Smooth muscle cell (in vitro differentiated cells): ENCODE results near the gene GLIPR1L1. TPM values are rescaled to one million over a fixed set of nuclear protein-coding genes. Genes with fewer than 3 reads are reported as not detected.

Experiments
- DNase-seq: peaks from one replicate; lab custom pipeline; 2025; ENCODE audit not compliant: unreplicated experiment; lab: John Stamatoyannopoulos, UW
- H2AFZ ChIP-seq: fragments of 200-600 bp; sonication (generic); 2 replicates; pipeline ENCODE4 v1.6.0; 2016; ENCODE audit warnings: antibody characterized with exemption, low read depth, mild to moderate bottlenecking
- H3F3A ChIP-seq: fragments of 200-600 bp; sonication (generic); 2 replicates; pipeline ENCODE4 v1.6.0; 2017; ENCODE audit warnings: antibody characterized with exemption, low read depth
- H3K27ac ChIP-seq: fragments of 200-600 bp; sonication (generic); 2 replicates; pipeline ENCODE4 v1.5.1; 2016; ENCODE audit warnings: low read depth, mild to moderate bottlenecking
- H3K27me3 ChIP-seq: fragments of 200-600 bp; sonication (generic); 2 replicates; pipeline ENCODE4 v1.6.1; 2016; ENCODE audit warnings: low read depth, mild to moderate bottlenecking
- H3K36me3 ChIP-seq: fragments of 200-600 bp; sonication (generic); 2 replicates; pipeline ENCODE4 v1.5.1; 2016; ENCODE audit warnings: low read depth
- H3K4me1 ChIP-seq: fragments of 200-600 bp; sonication (generic); 2 replicates; pipeline ENCODE4 v1.5.1; 2016; ENCODE audit warnings: low read depth
- H3K4me2 ChIP-seq: fragments of 200-600 bp; sonication (generic); 2 replicates; pipeline ENCODE4 v1.6.0; 2016; ENCODE audit warnings: mild to moderate bottlenecking
- H3K4me3 ChIP-seq: fragments of 200-600 bp; sonication (generic); 2 replicates; pipeline ENCODE4 v1.5.1; 2016; ENCODE audit warnings: mild to moderate bottlenecking
- H3K79me2 ChIP-seq: fragments of 200-600 bp; sonication (generic); 2 replicates; pipeline ENCODE4 v1.6.0; 2016; ENCODE audit warnings: low read depth, mild to moderate bottlenecking
- H3K9ac ChIP-seq: fragments of 200-600 bp; sonication (generic); 2 replicates; pipeline ENCODE4 v1.6.0; 2016; ENCODE audit warnings: low read depth
- H3K9me3 ChIP-seq: fragments of 200-600 bp; sonication (generic); replicated peaks from 2 replicates; pipeline ENCODE4 v1.5.1; 2016; ENCODE audit warnings: low read depth
- H4K20me1 ChIP-seq: fragments of 200-600 bp; sonication (generic); 2 replicates; pipeline ENCODE4 v1.6.0; 2016; ENCODE audit warnings: low read depth
- CTCF ChIP-seq: fragments of 200-600 bp; sonication (generic); IDR thresholded peaks from 2 replicates; pipeline ENCODE4 v1.5.1; 2017; ENCODE audit warnings: borderline replicate concordance, mild to moderate bottlenecking, antibody characterized with exemption; ENCODE audit not compliant: insufficient read depth, poor library complexity, severe bottlenecking
- WGBS: methylation state at CpG from one replicate; pipeline ENCODE4 v1.1.7; 2016; ENCODE audit warnings: low lambda C conversion rate; 5-methylcytosine and 5-hydroxymethylcytosine counted together
- polyA plus RNA-seq: library from polyadenylated mRNA; unstranded; fragments of >200 nt; fragmentation: Nextera tagmentation; extraction: Ambion mirVana; gene quantifications from 2 replicates; pipeline ENCODE4 v1.2.1, GENCODE V29; 2016
- total RNA-seq: library from RNA; depleted of rRNA; stranded (reverse); fragments of >200 nt; gene quantifications from 2 replicates; pipeline ENCODE4 v1.2.3, GENCODE V29; 2014

Gene GLIPR1L1
- total and polyA plus RNA-seq, 2 experiments from 2014 or later: not detected

- H3K36me3 ChIP-seq: no peaks in the 10 kb centered on the region
- WGBS: 19% methylated on average over 3 of the region's 3 CpGs
- H3K9ac ChIP-seq: no peak overlapping the region
- H4K20me1 ChIP-seq: no peaks in the 10 kb centered on the region
- no peaks in the 10 kb centered on the region for H3K9me3 ChIP-seq
- TF ChIP-seq CTCF: no peak
- H3K27me3 ChIP-seq: no peaks in the 10 kb centered on the region
- DNase-seq: no peak
- H3K79me2 ChIP-seq: no peaks in the 10 kb centered on the region
- no peaks in the 10 kb centered on the region for H3F3A ChIP-seq
- H3K27ac ChIP-seq: no peak overlapping the region
- H3K4me1 ChIP-seq: no peaks in the 10 kb centered on the region
- no peak overlapping the region for H2AFZ ChIP-seq
- H3K4me2 ChIP-seq: no peak overlapping the region
- no peak overlapping the region for H3K4me3 ChIP-seq
Observed at GRCh38 chr12:75294336-75294735, 40.1 kb upstream of the GLIPR1L1 start.

- no peak overlapping the region for H3K9ac ChIP-seq
- H3K4me3 ChIP-seq: no peak overlapping the region
- no peaks in the 10 kb centered on the region for H3K9me3 ChIP-seq
- H3F3A ChIP-seq: no peaks in the 10 kb centered on the region
- H3K27me3 ChIP-seq: no peaks in the 10 kb centered on the region
- no peak overlapping the region for H3K4me2 ChIP-seq
- H2AFZ ChIP-seq: no peak overlapping the region
- WGBS: 45% methylated on average over 3 of the region's 3 CpGs
- H3K27ac ChIP-seq: no peak overlapping the region
- no peaks in the 10 kb centered on the region for H4K20me1 ChIP-seq
- TF ChIP-seq CTCF: no peak
- no peaks in the 10 kb centered on the region for H3K36me3 ChIP-seq
- H3K79me2 ChIP-seq: no peaks in the 10 kb centered on the region
- DNase-seq: no peak
- H3K4me1 ChIP-seq: no peaks in the 10 kb centered on the region
Observed at GRCh38 chr12:75294797-75295196, 39.7 kb upstream of the GLIPR1L1 start.

GRCh38 chr12:75302225-75302624 is 32.2 kb upstream of the GLIPR1L1 start:
- no peak overlapping the region for H3K4me2 ChIP-seq
- WGBS: 93% methylated on average over 2 of the region's 2 CpGs
- no peaks in the 10 kb centered on the region for H3K79me2 ChIP-seq
- no peaks in the 10 kb centered on the region for H3K4me1 ChIP-seq
- no peak for DNase-seq
- no peaks in the 10 kb centered on the region for H3K36me3 ChIP-seq
- H3K9me3 ChIP-seq: no peaks in the 10 kb centered on the region
- H2AFZ ChIP-seq: no peak overlapping the region
- no peaks in the 10 kb centered on the region for H3K27me3 ChIP-seq
- no peak overlapping the region for H3K4me3 ChIP-seq
- no peaks in the 10 kb centered on the region for H3F3A ChIP-seq
- H3K9ac ChIP-seq: no peak overlapping the region
- TF ChIP-seq CTCF: no peak
- no peak overlapping the region for H3K27ac ChIP-seq
- no peaks in the 10 kb centered on the region for H4K20me1 ChIP-seq

GRCh38 chr12:75302781-75303180 is 31.7 kb upstream of the GLIPR1L1 start:
- no peak overlapping the region for H2AFZ ChIP-seq
- no peak overlapping the region for H3K4me3 ChIP-seq
- H4K20me1 ChIP-seq: no peaks in the 10 kb centered on the region
- H3K27ac ChIP-seq: no peak overlapping the region
- H3K4me1 ChIP-seq: no peaks in the 10 kb centered on the region
- no peak overlapping the region for H3K4me2 ChIP-seq
- H3K79me2 ChIP-seq: no peaks in the 10 kb centered on the region
- TF ChIP-seq CTCF: no peak
- no peaks in the 10 kb centered on the region for H3K9me3 ChIP-seq
- no peaks in the 10 kb centered on the region for H3K27me3 ChIP-seq
- no peaks in the 10 kb centered on the region for H3F3A ChIP-seq
- no peak overlapping the region for H3K9ac ChIP-seq
- no peak for DNase-seq
- no peaks in the 10 kb centered on the region for H3K36me3 ChIP-seq
